A673 (cell line): ENCODE measurements around the gene SYNGR2.

Experiments used
- CTCF ChIP-seq: fragments of 300-800, 200-600 bp; sonication (generic); conservative IDR thresholded peaks from 2 replicates; pipeline ENCODE4 v1.5.1; 2017; ENCODE audit warnings: low read depth, mild to moderate bottlenecking, antibody characterized with exemption, low read length, moderate library complexity, mixed read lengths
- EZH2 ChIP-seq: fragments of 200-600 bp; sonication (generic); IDR thresholded peaks from 2 replicates; pipeline ENCODE4 v1.6.1; 2017; ENCODE audit warnings: borderline replicate concordance, low read depth, mild to moderate bottlenecking, mixed read lengths, antibody characterized with exemption, low read length; ENCODE audit not compliant: poor library complexity, severe bottlenecking

- TF ChIP-seq CTCF (no peak), EZH2 (no peak)
These were observed 35.0 kb upstream of the SYNGR2 start for GRCh38 chr17:78133179-78133951.
